HepG2 (cell line): Measurements from ENCODE around the gene OTOGL. TPM values are rescaled to one million over a fixed set of nuclear protein-coding genes. Genes with fewer than 3 reads are reported as not detected.

Source experiments
- ATAC-seq: fragments of 200-7000 bp; cut with Tn5 transposase; 3 replicates; pipeline ENCODE4 v1.9.1; 2020; ENCODE audit warnings: mild to moderate bottlenecking, moderate library complexity
- BruUV-seq: library from RNA; stranded (reverse); fragments of 400-500 nt; replicated peaks from 2 replicates; lab custom pipeline; 2021; lab: Mats Ljungman, UMichigan
- CTCF ChIA-PET: fragments of 300-600 bp; formaldehyde crosslinking; extraction: SDS; loops from one replicate; lab custom pipeline; 2021; ENCODE audit warnings: low total read pairs, inconsistent platforms, low intra/inter-chr PET ratio; lab: Yijun Ruan, JAX
- POLR2A ChIA-PET: fragments of 350-600 bp; sonication (Branson Sonifier 250); formaldehyde crosslinking; loops from one replicate; lab custom pipeline; 2020; ENCODE audit warnings: antibody characterized with exemption, inconsistent platforms; lab: Yijun Ruan, JAX
- DNase-seq: peaks from one replicate; pipeline ENCODE4 v3.0.0-alpha.2; 2015; ENCODE audit warnings: low spot score
- FAIRE-seq: peaks from 3 replicates; lab custom pipeline; 2011; peaks lifted over from hg19 to GRCh38; lab: Jason Lieb, UNC
- H2AFZ ChIP-seq: one replicate; pipeline ENCODE4 v1.6.1; 2011; ENCODE audit warnings: low read length, inconsistent platforms
- H3K27ac ChIP-seq: fragments of 300-600 bp; 3 replicates; pipeline ENCODE4 v1.8.0; 2011; ENCODE audit warnings: mixed run types, mild to moderate bottlenecking, mixed read lengths, low read length, inconsistent platforms; ENCODE audit not compliant: insufficient read depth; ENCODE audit errors: extremely low read length
- H3K27me3 ChIP-seq, 2 experiments: fragments of 200-600 bp in 1 of 2; 2 replicates in 1 of 2; 3 replicates in 1 of 2; pipeline versions ENCODE4 v1.6.0 to v1.8.0; 2011; ENCODE audit warnings: low read length in 2 of 2, mild to moderate bottlenecking in 2 of 2, moderate library complexity in 2 of 2, inconsistent platforms in 1 of 2; ENCODE audit not compliant: insufficient read depth in 2 of 2, control insufficient read depth in 1 of 2
- H3K36me3 ChIP-seq, 2 experiments: fragments of 200-600 bp in 1 of 2; replicated peaks in 1 of 2; 2 replicates in 1 of 2; 3 replicates in 1 of 2; pipeline versions ENCODE4 v1.5.1 to v1.8.0; 2011; ENCODE audit warnings: low read length in 2 of 2, inconsistent platforms in 1 of 2; ENCODE audit not compliant: insufficient read depth in 2 of 2, control insufficient read depth in 1 of 2
- H3K4me1 ChIP-seq: 2 replicates; pipeline ENCODE4 v1.5.1; 2012; ENCODE audit warnings: low read length, inconsistent platforms; ENCODE audit not compliant: insufficient read depth
- H3K4me2 ChIP-seq: 2 replicates; pipeline ENCODE4 v1.6.0; 2011; ENCODE audit warnings: low read depth, low read length, inconsistent platforms
- H3K4me3 ChIP-seq, 3 experiments: fragments of 200-600 bp in 1 of 3; sonication (generic), shearing (Covaris generic) in 1 of 3; replicated peaks in 1 of 3; 2 replicates each; pipeline ENCODE4 v1.5.1; 2011 to 2016; ENCODE audit warnings: low read length in 3 of 3, inconsistent platforms in 2 of 3, low read depth in 2 of 3, mild to moderate bottlenecking in 2 of 3, control low read depth in 1 of 3, mixed read lengths in 1 of 3; ENCODE audit not compliant: insufficient read depth in 1 of 3
- H3K79me2 ChIP-seq: one replicate; pipeline ENCODE4 v1.6.1; 2011; ENCODE audit warnings: low read length, inconsistent platforms; ENCODE audit not compliant: insufficient read depth
- H3K9ac ChIP-seq: 2 replicates; pipeline ENCODE4 v1.6.0; 2011; ENCODE audit warnings: mild to moderate bottlenecking, low read depth, low read length, inconsistent platforms; ENCODE audit not compliant: insufficient read depth
- H3K9me3 ChIP-seq: 2 replicates; pipeline ENCODE4 v1.5.1; 2012; ENCODE audit warnings: mild to moderate bottlenecking, low read length
- H4K20me1 ChIP-seq: 2 replicates; pipeline ENCODE4 v1.6.0; 2011; ENCODE audit warnings: inconsistent platforms, mild to moderate bottlenecking, low read length, moderate library complexity; ENCODE audit not compliant: insufficient read depth
- CC2D1A ChIP-seq: sonication (generic); formaldehyde crosslinking; IDR thresholded peaks from 2 replicates; pipeline ENCODE4 v1.8.1; 2023; ENCODE audit warnings: mild to moderate bottlenecking, missing genetic modification reagents
- IKZF4 ChIP-seq: sonication (generic); formaldehyde crosslinking; IDR thresholded peaks from 2 replicates; pipeline ENCODE4 v1.5.1; 2020; ENCODE audit warnings: borderline replicate concordance, mild to moderate bottlenecking, low read depth, missing genetic modification reagents; ENCODE audit errors: not compliant biosample characterization
- MEIS1 ChIP-seq: sonication (generic); formaldehyde crosslinking; IDR thresholded peaks from 2 replicates; pipeline ENCODE4 v1.9.0; 2021; ENCODE audit warnings: mild to moderate bottlenecking, missing genetic modification reagents, moderate library complexity, borderline replicate concordance
- MTF1 ChIP-seq: sonication (generic); formaldehyde crosslinking; IDR thresholded peaks from 2 replicates; pipeline ENCODE4 v1.5.0; 2020; ENCODE audit warnings: missing genetic modification reagents
- SCMH1 ChIP-seq: sonication (generic); formaldehyde crosslinking; IDR thresholded peaks from 2 replicates; pipeline ENCODE4 v1.9.0; 2021; ENCODE audit warnings: missing genetic modification reagents, mild to moderate bottlenecking, borderline replicate concordance
- ZNF260 ChIP-seq: sonication (generic); formaldehyde crosslinking; IDR thresholded peaks from 2 replicates; pipeline ENCODE4 v1.4.0; 2020; ENCODE audit warnings: missing genetic modification reagents, low read depth, mild to moderate bottlenecking, borderline replicate concordance
- ZNF326 ChIP-seq: sonication (generic); formaldehyde crosslinking; IDR thresholded peaks from 2 replicates; pipeline ENCODE4 v1.4.0; 2020; ENCODE audit warnings: missing genetic modification reagents, borderline replicate concordance
- ZNF850 ChIP-seq: sonication (generic); formaldehyde crosslinking; conservative IDR thresholded peaks from 2 replicates; pipeline ENCODE4 v1.9.0; 2021; ENCODE audit warnings: mild to moderate bottlenecking, missing genetic modification reagents
- WGBS: methylation state at CpG from one replicate; pipeline ENCODE4 v1.1.6; 2017; ENCODE audit warnings: low lambda C conversion rate; 5-methylcytosine and 5-hydroxymethylcytosine counted together
- in situ Hi-C: cut with HindIII; loops from 2 replicates; pipeline ENCODE4 v1.10.0; 2017; ENCODE audit warnings: low pct_unique_long_range_greater_than_20kb; ENCODE audit not compliant: extremely low pct_ligation_motif_present
- intact Hi-C: fragments of 100-400 bp; cut with micrococcal nuclease; formaldehyde crosslinking; loops from one replicate; pipeline ENCODE4 v1.10.0; 2022; ENCODE audit not compliant: unreplicated experiment
- polyA plus RNA-seq, 8 experiments: library from polyadenylated mRNA; depleted of rRNA in 3 of 8; stranded (reverse) in 7 of 8; unstranded in 1 of 8; fragments of >200 nt; fragmentation: Illumina TruSeq in 4 of 8; extraction: Trizol in 4 of 8; gene quantifications; 2 replicates each; pipeline versions ENCODE4 v1.2.1 to v1.2.3, GENCODE V29; 2011 to 2016; ENCODE audit warnings: low read depth in 4 of 8, missing spikeins in 1 of 8, mixed read lengths in 1 of 8; ENCODE audit not compliant: insufficient read depth in 1 of 8
- total RNA-seq, 5 experiments: library from RNA; depleted of rRNA; stranded (reverse); fragments of >200 nt; fragmentation: Illumina TruSeq; extraction: Trizol; gene quantifications; 2 replicates each; pipeline ENCODE4 v1.2.3, GENCODE V29; 2016; ENCODE audit warnings: low read depth in 1 of 5
- TF ChIP-seq, protein P1 (sequence below): sonication (generic); formaldehyde crosslinking; IDR thresholded peaks from 2 replicates; pipeline ENCODE4 v1.5.1; 2020; ENCODE audit warnings: missing genetic modification reagents, mild to moderate bottlenecking, borderline replicate concordance
- TF ChIP-seq, protein P2 (sequence below): sonication (generic); formaldehyde crosslinking; IDR thresholded peaks from 2 replicates; pipeline ENCODE4 v1.8.0; 2022; ENCODE audit warnings: mild to moderate bottlenecking, missing genetic modification reagents, moderate library complexity

OTOGL gene
- total and polyA plus RNA-seq, 2 of the 13 experiments (the other 11 are each of a cell fraction or from before 2014, with no cell fraction given) = not detected

DNA sequence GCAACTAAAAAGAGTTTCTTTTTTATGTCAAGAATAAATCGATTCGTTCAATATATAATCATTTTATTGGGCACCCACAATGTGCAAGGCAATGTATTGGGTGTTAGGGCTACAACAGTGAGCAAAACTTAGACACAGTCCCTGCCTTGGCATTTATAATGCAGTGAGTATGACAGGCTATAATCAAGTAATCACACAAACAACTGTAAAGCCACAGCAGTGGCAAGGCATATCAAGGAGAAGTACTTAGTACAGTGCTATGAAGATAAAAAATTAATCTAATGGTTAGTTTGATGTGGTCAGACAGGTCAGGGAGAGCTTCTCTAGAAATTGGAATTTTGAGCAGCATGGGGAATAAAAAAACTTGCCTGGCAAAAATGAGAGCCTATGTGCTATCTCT lies 39.5 kb upstream of the OTOGL start:
- CTCF ChIA-PET = no interaction called here
- POLR2A ChIA-PET = no interaction called here
- Histone ChIP-seq H3K4me2 (no peak overlapping the region), H3K9me3 (no peaks in the 10 kb centered on the region)
- WGBS = 1% methylated on average over 2 of the region's 2 CpGs
- TF ChIP-seq ZNF850 (CRISPR knock-in tag) (no peak), IKZF4 (CRISPR knock-in tag) (no peak), CC2D1A (CRISPR knock-in tag) (no peak), MEIS1 (CRISPR knock-in tag) (no peak), MTF1 (CRISPR knock-in tag) (no peak), ZNF326 (CRISPR knock-in tag) (no peak), SCMH1 (no peak), ZNF260 (CRISPR knock-in tag) (no peak)
- TF ChIP-seq, protein P1, sequence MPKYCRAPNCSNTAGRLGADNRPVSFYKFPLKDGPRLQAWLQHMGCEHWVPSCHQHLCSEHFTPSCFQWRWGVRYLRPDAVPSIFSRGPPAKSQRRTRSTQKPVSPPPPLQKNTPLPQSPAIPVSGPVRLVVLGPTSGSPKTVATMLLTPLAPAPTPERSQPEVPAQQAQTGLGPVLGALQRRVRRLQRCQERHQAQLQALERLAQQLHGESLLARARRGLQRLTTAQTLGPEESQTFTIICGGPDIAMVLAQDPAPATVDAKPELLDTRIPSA (CRISPR knock-in tag) = no peak
- TF ChIP-seq, protein P2, sequence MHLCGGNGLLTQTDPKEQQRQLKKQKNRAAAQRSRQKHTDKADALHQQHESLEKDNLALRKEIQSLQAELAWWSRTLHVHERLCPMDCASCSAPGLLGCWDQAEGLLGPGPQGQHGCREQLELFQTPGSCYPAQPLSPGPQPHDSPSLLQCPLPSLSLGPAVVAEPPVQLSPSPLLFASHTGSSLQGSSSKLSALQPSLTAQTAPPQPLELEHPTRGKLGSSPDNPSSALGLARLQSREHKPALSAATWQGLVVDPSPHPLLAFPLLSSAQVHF (CRISPR knock-in tag) = no peak
- TF ChIP-seq, all 625 proteins: peak for 0
- no peak overlapping the region for H3K4me3 ChIP-seq
- in situ Hi-C loops (no loop called here), intact Hi-C loops (no loop called here)
- H3K36me3 ChIP-seq = no peaks in the 10 kb centered on the region
- H3K9ac ChIP-seq = no peak overlapping the region
- no peak overlapping the region for H2AFZ ChIP-seq
- no peaks in the 10 kb centered on the region for H4K20me1 ChIP-seq
- H3K79me2 ChIP-seq = no peaks in the 10 kb centered on the region
- no peak overlapping the region for H3K27ac ChIP-seq
- FAIRE-seq (no peak), ATAC-seq (no peak), DNase-seq (no peak)
- BruUV-seq = no TSS peak
- H3K4me1 ChIP-seq = no peaks in the 10 kb centered on the region
- no peaks in the 10 kb centered on the region for H3K27me3 ChIP-seq
